GM18861 (cell line): Measurements from ENCODE around the gene HLF.

Experiments used
- ATAC-seq: cut with Tn5 transposase; IDR thresholded peaks from one replicate; pipeline ENCODE4 v1.9.1; 2021; ENCODE audit not compliant: unreplicated experiment

Gene HLF

GRCh38 chr17:55249861-55250260 is 14.9 kb upstream of the HLF start:
- ATAC-seq = no peak

- no peak for ATAC-seq
Observed at GRCh38 chr17:55254375-55254774, 10.4 kb upstream of the HLF start.

GRCh38 chr17:55258578-55259135 is 6.1 kb upstream of the HLF start:
- ATAC-seq = no peak

GRCh38 chr17:55259684-55260111 is 5.1 kb upstream of the HLF start:
- no peak for ATAC-seq

- ATAC-seq = no peak
Observed at GRCh38 chr17:55261311-55261710, 3.4 kb upstream of the HLF start.

GRCh38 chr17:55263569-55264277 is 1.0 kb upstream of the HLF start:
- no peak for ATAC-seq

GRCh38 chr17:55264278-55264644 is 499 bp upstream of the HLF start:
- no peak for ATAC-seq

GRCh38 chr17:55265311-55266021 is 706 bp downstream of the HLF start:
- ATAC-seq = no peak

GRCh38 chr17:55266051-55266957 is 1.5 kb downstream of the HLF start:
- ATAC-seq = no peak

- ATAC-seq = no peak
Observed at GRCh38 chr17:55266958-55267688, 2.4 kb downstream of the HLF start.

GRCh38 chr17:55267777-55268648 is 3.3 kb downstream of the HLF start:
- ATAC-seq = no peak

GRCh38 chr17:55268649-55269480 is 4.1 kb downstream of the HLF start:
- ATAC-seq = no peak

GRCh38 chr17:55269894-55270293 is 5.1 kb downstream of the HLF start:
- ATAC-seq = no peak

- no peak for ATAC-seq
Observed at GRCh38 chr17:55271223-55271571, 6.4 kb downstream of the HLF start.

GRCh38 chr17:55271958-55272710 is 7.4 kb downstream of the HLF start:
- ATAC-seq = no peak

- ATAC-seq = no peak
Observed at GRCh38 chr17:55272711-55273578, 8.2 kb downstream of the HLF start.
